Colonic mucosa (tissue), 4 donors: Measurements from ENCODE around the gene GCNT2. TPM values are rescaled to one million over a fixed set of nuclear protein-coding genes. Genes with fewer than 3 reads are reported as not detected.

Source experiments
- DNase-seq: peaks from one replicate; pipeline ENCODE4 v3.0.0-alpha.2; 2020
- H3K27ac ChIP-seq: fragments of 200-600 bp; one replicate; pipeline ENCODE4 v1.8.0; 2021
- H3K27me3 ChIP-seq: fragments of 200-600 bp; one replicate; pipeline ENCODE4 v1.8.0; 2021
- H3K36me3 ChIP-seq: fragments of 200-600 bp; one replicate; pipeline ENCODE4 v1.8.0; 2021
- H3K4me1 ChIP-seq: fragments of 200-600 bp; one replicate; pipeline ENCODE4 v1.8.0; 2021; ENCODE audit warnings: mild to moderate bottlenecking
- H3K4me3 ChIP-seq: fragments of 200-600 bp; one replicate; pipeline ENCODE4 v1.8.0; 2021
- H3K9ac ChIP-seq, 2 donors: one replicate each; pipeline ENCODE4 v1.7.0; 2013; ENCODE audit warnings: control low read depth in 2 of 2, low read depth in 2 of 2, low read length in 2 of 2
- H3K9me3 ChIP-seq: fragments of 200-600 bp; one replicate; pipeline ENCODE4 v1.8.0; 2021
- CTCF ChIP-seq: fragments of 200-600 bp; IDR thresholded peaks from one replicate; pipeline ENCODE4 v1.8.0; 2022; ENCODE audit warnings: antibody characterized with exemption, mild to moderate bottlenecking
- intact Hi-C: fragments of 100-400 bp; cut with DNase I; formaldehyde crosslinking; loops from one replicate; pipeline ENCODE4 v1.14.1; 2022
- total RNA-seq, 2 donors: library from RNA; stranded (reverse); fragmentation: NEBNext Ultra II Directional in 1 of 2; extraction: Animal tissue kit (Norgen Biotek cat#: 25700) in 1 of 2; gene quantifications; one replicate each; pipeline ENCODE4 v1.2.1, GENCODE V29; 2021
- donor health status: healthy.
- donor health status: DM: no; HTN: no; CAD: no.
- donor health status: DM: no; HTN: no; CAD: no.

The GCNT2 gene
- total RNA-seq, 2 donors from 2014 or later: 9.8 to 9.9 TPM

- intact Hi-C loops: no loop called here
- no peaks in the 10 kb centered on the region for H3K27me3 ChIP-seq
- H3K36me3 ChIP-seq: no peaks in the 10 kb centered on the region
- H3K4me1 ChIP-seq: no peaks in the 10 kb centered on the region
- H3K4me3 ChIP-seq: no peak overlapping the region
- no peaks in the 10 kb centered on the region for H3K9me3 ChIP-seq
- H3K27ac ChIP-seq: no peak overlapping the region
- TF ChIP-seq CTCF: no peak
- H3K9ac ChIP-seq: no peak overlapping the region
- no peak for DNase-seq
These were observed 66.7 kb downstream of the GCNT2 start for GRCh38 chr6:10587656-10588406.

- Histone ChIP-seq H3K9me3 (no peaks in the 10 kb centered on the region), H3K36me3 (no peaks in the 10 kb centered on the region), H3K4me3 (no peak overlapping the region), H3K27me3 (no peaks in the 10 kb centered on the region), H3K27ac (no peak overlapping the region), H3K9ac (no peak overlapping the region), H3K4me1 (no peaks in the 10 kb centered on the region)
- intact Hi-C loops: no loop called here
- DNase-seq: no peak
- no peak for TF ChIP-seq CTCF
These were observed 67.6 kb downstream of the GCNT2 start for GRCh38 chr6:10588562-10589428.

GRCh38 chr6:10589429-10589727 is 68.2 kb downstream of the GCNT2 start:
- no peak for DNase-seq
- Histone ChIP-seq H3K4me1 (no peaks in the 10 kb centered on the region), H3K27ac (no peak overlapping the region), H3K9ac (no peak overlapping the region), H3K27me3 (no peaks in the 10 kb centered on the region), H3K9me3 (no peaks in the 10 kb centered on the region), H3K4me3 (no peak overlapping the region), H3K36me3 (no peaks in the 10 kb centered on the region)
- no peak for TF ChIP-seq CTCF
- intact Hi-C loops: no loop called here

- intact Hi-C loops: no loop called here
- Histone ChIP-seq H3K4me3 (no peak overlapping the region), H3K9me3 (no peaks in the 10 kb centered on the region), H3K27me3 (no peaks in the 10 kb centered on the region), H3K9ac (no peak overlapping the region), H3K36me3 (no peaks in the 10 kb centered on the region), H3K27ac (no peak overlapping the region), H3K4me1 (no peaks in the 10 kb centered on the region)
- no peak for TF ChIP-seq CTCF
- no peak for DNase-seq
These were observed 68.8 kb downstream of the GCNT2 start for GRCh38 chr6:10589983-10590382.

- Histone ChIP-seq H3K9ac (no peak overlapping the region), H3K4me1 (no peaks in the 10 kb centered on the region), H3K9me3 (no peaks in the 10 kb centered on the region), H3K27me3 (no peaks in the 10 kb centered on the region), H3K4me3 (no peak overlapping the region), H3K36me3 (no peaks in the 10 kb centered on the region), H3K27ac (no peak overlapping the region)
- no peak for TF ChIP-seq CTCF
- DNase-seq: no peak
- intact Hi-C loops: no loop called here
These were observed 70.4 kb downstream of the GCNT2 start for GRCh38 chr6:10591422-10592160.
